Stimulated activated CD8-positive, alpha-beta memory T cell treated with anti-CD3 and anti-CD28 coated beads, Interleukin-4, amount 100 ng/mL, for 4 hours (primary cell): ENCODE measurements around the gene STAB2.

Experiments
- DNase-seq, 2 donors: peaks; one replicate each; pipeline ENCODE4 v3.0.0-alpha.2; 2020; ENCODE audit warnings: low read depth in 2 of 2, low spot score in 1 of 2

Gene STAB2

GRCh38 chr12:103586791-103587370 lies at the start of gene STAB2:
STAB2 (plus strand) TSS chr12:103587273; CDS start chr12:103587477, 204 bp downstream.
- no peak for DNase-seq

GRCh38 chr12:103538397-103538796 lies 48.7 kb upstream of the STAB2 start:
- DNase-seq = no peak

GRCh38 chr12:103540319-103540718 lies 46.8 kb upstream of the STAB2 start:
- DNase-seq = no peak

- no peak for DNase-seq
Observed at GRCh38 chr12:103542078-103542477, 45.0 kb upstream of the STAB2 start.

GRCh38 chr12:103546959-103547358 lies 40.1 kb upstream of the STAB2 start:
- no peak for DNase-seq

DNA sequence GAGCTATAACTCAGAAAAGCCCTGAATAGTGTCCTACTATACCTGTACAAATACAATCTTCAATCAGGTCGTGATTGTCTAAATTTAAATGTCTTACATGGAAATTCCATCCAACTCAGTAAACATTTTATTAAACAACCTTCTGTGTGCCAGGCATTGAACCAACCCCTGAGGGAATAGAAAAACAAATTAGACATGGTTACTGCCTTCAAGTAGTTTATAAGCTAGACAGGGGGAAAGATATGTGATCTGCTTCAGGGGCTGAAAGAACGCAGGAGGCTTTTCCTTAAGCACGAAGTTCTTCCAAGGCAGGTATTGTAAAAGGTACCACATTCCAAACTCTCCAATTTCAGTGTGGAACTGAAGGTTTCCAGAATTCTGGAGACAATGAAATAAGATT lies 39.7 kb upstream of the STAB2 start:
- DNase-seq = no peak

DNA sequence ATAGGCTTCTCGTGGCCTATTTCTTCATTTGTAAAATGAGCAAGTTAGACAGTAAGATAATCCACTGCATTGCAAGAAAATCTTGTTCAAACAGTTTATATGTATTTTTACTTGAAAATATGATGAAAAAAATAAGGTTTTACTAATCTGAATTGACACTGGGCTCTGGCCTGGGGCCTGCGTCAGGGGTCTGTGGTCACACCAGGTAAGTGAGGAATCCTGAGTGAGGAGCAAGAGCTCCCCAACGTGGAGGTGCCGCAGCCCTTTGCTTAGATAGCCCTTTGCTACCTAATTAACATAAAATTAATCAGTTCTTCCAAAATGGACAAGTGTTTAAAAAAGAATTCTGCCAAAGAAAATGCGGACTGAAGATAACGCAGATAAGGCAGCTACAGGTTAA lies 39.1 kb upstream of the STAB2 start:
- DNase-seq = no peak

DNA sequence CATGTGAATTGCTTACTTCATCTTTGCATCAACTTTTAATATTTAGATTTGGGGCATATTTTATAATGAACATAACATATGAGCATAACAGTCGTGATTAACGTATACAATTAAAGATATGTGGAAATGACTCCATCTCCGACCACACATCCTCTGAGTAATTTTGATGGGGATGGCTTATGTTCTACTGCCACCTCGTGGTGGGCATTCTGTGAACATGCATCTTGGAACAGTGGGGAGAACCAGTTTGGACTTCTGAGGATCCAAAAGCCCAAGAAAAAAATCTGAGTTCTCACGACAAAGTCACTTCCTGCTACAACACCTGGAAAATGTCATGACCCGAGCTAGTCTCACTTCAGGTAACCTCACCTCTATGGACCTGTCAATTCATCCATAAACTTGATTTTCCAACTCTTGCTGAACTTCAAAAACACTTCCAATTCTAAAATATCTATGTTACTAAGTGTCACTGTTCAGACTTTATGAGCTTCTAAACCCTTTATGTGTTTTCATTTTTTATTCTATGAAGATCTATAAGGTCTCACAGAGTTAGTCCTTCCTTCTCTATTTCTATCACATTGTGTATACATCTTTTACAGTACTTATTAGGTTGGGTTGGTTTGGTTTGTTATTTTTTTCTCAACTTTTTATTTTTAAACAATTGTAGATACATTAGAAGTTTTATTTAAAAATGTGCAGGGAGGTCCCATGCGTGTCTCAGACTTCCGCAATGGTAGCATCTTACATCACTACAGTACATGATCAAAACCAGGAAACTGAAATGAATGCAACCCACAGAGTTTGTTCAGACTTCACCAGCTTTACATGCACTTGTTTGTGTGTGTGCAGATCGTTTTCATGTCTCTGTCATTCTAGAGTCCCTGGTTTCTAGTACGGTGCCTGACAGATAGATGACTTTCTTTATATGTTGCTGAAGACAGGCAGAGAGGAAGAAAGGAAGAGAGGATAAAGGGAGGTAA lies 38.2 kb upstream of the STAB2 start:
- peak; percentile 36 to 54 for DNase-seq

- DNase-seq = no peak
Observed at GRCh38 chr12:103556890-103557627, 30.0 kb upstream of the STAB2 start.

DNA sequence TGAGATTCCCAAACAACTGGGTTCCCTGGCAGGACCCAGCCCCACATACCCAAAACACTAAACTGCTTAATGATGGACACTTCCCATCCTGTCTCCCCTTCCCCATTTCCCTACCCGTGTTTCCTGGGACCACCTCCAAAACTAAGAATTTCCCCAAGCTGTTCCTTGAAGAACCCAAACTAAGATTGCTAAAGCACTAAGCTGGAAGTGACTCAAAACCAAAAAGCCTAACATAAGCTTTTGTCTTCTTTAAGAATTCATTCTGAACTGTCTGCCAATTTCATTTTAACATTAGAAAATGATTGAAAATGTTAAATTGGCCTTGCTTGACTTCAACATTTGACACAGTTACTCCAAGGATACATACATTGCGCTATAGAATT lies 29.5 kb upstream of the STAB2 start:
- DNase-seq = no peak

DNA sequence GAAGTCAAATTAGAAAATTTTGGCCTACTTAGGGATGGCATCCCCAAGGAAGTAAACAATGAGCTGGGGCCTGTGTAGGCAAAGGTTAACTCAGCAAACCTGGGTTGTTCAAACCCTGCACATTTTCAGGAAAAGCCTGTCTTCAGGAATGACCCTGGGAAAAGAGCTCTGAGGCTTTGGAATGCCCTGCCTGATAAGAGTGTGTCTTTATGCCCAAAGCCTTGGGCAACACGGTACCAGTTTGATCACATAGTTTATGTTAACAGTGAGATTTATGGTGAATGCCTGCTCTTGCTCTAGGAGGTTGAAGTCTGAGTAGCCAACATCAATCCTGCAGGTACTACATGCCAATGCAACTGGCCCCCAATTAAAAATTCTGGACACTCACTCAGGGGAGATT lies 28.2 kb upstream of the STAB2 start:
- no peak for DNase-seq

DNA sequence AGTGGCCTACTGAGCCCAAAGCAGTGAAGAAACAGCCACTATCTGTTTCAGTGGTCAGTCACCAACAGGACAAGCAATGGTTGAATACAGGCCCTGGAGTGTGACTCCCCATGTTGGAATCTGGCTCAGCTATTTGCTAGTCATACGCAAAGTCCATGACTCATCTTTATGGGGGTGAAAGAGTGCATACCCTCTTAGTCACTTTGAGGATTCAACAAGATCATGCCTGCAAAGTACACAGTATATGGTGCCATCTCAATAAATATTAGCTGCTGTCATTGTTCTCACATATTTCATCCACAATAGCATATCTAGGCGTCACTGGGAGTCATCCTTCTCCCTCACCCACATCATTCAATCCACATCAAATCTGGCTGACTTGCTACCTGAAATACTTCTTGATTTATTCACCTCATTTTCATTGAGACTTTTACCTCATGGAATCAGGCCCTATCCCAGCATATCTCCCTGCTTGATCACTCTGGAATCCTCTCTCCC lies 26.4 kb upstream of the STAB2 start:
- no peak for DNase-seq

GRCh38 chr12:103561174-103561573 lies 25.9 kb upstream of the STAB2 start:
- DNase-seq = no peak

DNA sequence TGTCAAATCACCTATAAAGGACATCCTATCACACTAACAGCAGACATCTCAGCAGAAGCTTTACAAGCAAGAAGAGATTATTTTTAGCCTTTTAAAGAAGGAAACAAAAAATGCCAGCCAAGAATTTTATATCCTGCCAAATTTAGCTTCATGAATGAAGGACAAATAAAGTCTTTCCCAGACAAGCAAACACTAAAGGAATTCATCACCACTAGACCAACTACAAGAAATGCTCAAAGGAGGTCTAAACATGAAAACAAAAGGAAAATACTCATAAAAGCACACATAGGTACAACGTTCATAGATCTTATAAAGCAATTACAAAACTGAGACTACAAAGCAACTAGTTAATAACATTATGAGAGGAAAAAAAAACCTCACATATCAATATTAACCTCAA lies 20.7 kb upstream of the STAB2 start:
- no peak for DNase-seq

- DNase-seq = no peak
Observed at GRCh38 chr12:103569278-103569677, 17.8 kb upstream of the STAB2 start.

- DNase-seq = no peak
Observed at GRCh38 chr12:103571286-103571685, 15.8 kb upstream of the STAB2 start.

DNA sequence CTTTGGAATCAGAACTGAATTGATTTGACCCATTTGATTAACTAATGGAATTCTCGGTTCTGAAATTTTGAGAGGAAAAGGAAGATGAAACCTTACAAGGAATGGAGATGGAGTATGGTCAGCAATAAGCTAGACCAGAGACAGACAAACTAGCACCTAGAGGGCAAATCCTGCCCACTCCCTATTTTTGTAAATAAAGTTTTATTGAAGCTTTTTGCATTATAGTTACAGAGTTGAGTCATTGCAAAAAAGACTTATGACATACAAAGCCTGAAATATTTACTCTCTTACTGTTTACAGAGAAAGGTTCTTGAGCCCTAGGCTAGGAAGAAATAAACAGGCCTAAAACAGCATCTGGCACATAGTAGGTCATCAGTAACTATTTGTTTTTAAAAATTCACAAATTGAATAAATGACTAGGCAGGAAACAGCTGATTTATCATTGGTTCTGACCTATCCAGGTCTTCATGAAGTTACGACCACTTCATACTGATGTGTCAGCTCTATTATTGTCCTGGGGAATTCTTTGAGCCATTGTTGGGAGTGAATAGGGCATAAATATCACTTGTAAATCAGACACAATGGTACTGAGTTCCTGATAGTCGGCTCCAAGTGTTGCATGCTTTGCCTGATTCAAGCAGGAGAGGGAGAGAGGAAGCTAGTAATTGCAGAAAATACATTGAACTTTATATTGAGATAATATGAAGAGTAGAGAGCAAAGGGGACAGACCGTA lies 14.6 kb upstream of the STAB2 start:
- no peak for DNase-seq

- no peak for DNase-seq
Observed at GRCh38 chr12:103573185-103573584, 13.9 kb upstream of the STAB2 start.

DNA sequence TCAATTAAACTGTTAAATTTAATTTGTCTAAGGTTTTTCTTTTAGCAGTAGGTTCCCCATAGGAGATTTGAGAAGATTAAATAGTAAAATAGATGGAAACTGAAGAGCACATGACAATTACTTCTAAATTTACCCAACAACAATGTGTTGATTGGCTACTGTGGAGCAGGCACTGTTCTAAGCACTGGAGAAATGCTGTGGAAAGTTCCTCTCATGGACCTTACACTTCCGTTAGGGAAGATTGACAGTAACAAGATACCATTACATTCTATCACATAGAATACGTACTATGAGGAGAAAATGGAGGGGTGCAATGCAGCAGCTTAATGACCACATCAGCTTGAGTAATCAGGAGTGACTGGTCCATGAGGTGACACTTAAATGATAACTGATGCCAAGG lies 8.1 kb upstream of the STAB2 start:
- no peak for DNase-seq

DNA sequence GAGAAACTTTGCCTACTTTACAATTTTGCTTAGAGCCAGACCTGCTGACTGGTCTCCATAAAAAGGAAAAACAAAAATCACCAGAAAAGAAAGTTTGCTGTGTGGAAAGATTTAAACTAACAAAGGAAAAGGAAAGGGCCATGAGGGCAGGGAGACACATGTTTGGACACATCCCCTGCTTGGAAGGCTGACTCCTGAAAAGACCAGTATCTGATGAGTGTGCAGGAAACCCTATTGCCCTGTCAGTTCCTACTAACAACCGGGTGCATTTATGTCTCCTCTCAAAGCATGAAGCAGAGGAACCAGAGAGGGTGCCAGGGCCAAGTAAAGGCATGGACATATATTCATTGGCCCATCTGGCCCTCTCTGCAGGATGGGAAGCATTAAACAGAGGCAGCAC lies 7.0 kb upstream of the STAB2 start:
- DNase-seq = no peak

- no peak for DNase-seq
Observed at GRCh38 chr12:103583008-103583407, 4.1 kb upstream of the STAB2 start.
